H9 (cell line): Measurements from ENCODE around the gene RALGAPA2. TPM values are rescaled to one million over a fixed set of nuclear protein-coding genes. Genes with fewer than 3 reads are reported as not detected.
A peak's percentile ranks its signal among the peaks of the same experiment; 100 is the strongest.

Experiments used
- DNase-seq: peaks from one replicate; pipeline ENCODE4 v3.0.0-alpha.2; 2017
- H2AFZ ChIP-seq: one replicate; pipeline ENCODE4 v1.6.1; 2013; ENCODE audit warnings: mild to moderate bottlenecking, low read length, control low read depth, moderate library complexity
- H2AK5ac ChIP-seq: 2 replicates; pipeline ENCODE4 v1.6.1; 2013; ENCODE audit warnings: low read length, control low read depth, mixed read lengths; ENCODE audit not compliant: insufficient read length
- H2BK120ac ChIP-seq: one replicate; pipeline ENCODE4 v1.6.1; 2013; ENCODE audit warnings: low read depth, mild to moderate bottlenecking, low read length, control low read depth, inconsistent platforms; ENCODE audit not compliant: poor library complexity, severe bottlenecking
- H2BK12ac ChIP-seq: 2 replicates; pipeline ENCODE4 v1.6.1; 2013; ENCODE audit warnings: low read length, control low read depth, mixed read lengths, low read depth; ENCODE audit not compliant: insufficient read length
- H2BK15ac ChIP-seq: 2 replicates; pipeline ENCODE4 v1.6.1; 2013; ENCODE audit warnings: low read depth, low read length, control low read depth
- H2BK20ac ChIP-seq: one replicate; pipeline ENCODE4 v1.6.1; 2013; ENCODE audit warnings: low read depth, mild to moderate bottlenecking, low read length, control low read depth, inconsistent platforms; ENCODE audit not compliant: poor library complexity, severe bottlenecking
- H2BK5ac ChIP-seq: 2 replicates; pipeline ENCODE4 v1.6.1; 2013; ENCODE audit warnings: low read length, control low read depth, mixed read lengths; ENCODE audit not compliant: insufficient read length
- H3K14ac ChIP-seq: 2 replicates; pipeline ENCODE4 v1.6.1; 2013; ENCODE audit warnings: low read length, control low read depth; ENCODE audit not compliant: insufficient read depth
- H3K18ac ChIP-seq: 2 replicates; pipeline ENCODE4 v1.6.1; 2013; ENCODE audit warnings: low read depth, mild to moderate bottlenecking, mixed read lengths, low read length, control low read depth; ENCODE audit not compliant: insufficient read length
- H3K23ac ChIP-seq: 2 replicates; pipeline ENCODE4 v1.6.1; 2013; ENCODE audit warnings: low read length, control low read depth, mixed read lengths, low read depth; ENCODE audit not compliant: insufficient read length
- H3K23me2 ChIP-seq: 2 replicates; pipeline ENCODE4 v1.6.1; 2013; ENCODE audit warnings: low read depth, mild to moderate bottlenecking, mixed read lengths, low read length, control low read depth; ENCODE audit not compliant: insufficient read length, poor library complexity, severe bottlenecking
- H3K27ac ChIP-seq: 2 replicates; pipeline ENCODE4 v1.5.1; 2013; ENCODE audit warnings: low read length, control low read depth, mixed read lengths, low read depth; ENCODE audit not compliant: insufficient read length
- H3K27me3 ChIP-seq: 2 replicates; pipeline ENCODE4 v1.6.1; 2013; ENCODE audit warnings: low read length, control low read depth, inconsistent platforms; ENCODE audit not compliant: insufficient read depth
- H3K4ac ChIP-seq: 2 replicates; pipeline ENCODE4 v1.6.1; 2013; ENCODE audit warnings: low read depth, mild to moderate bottlenecking, control low read depth, inconsistent platforms, low read length, moderate library complexity
- H3K4me1 ChIP-seq: 2 replicates; pipeline ENCODE4 v1.6.1; 2013; ENCODE audit warnings: low read length, control low read depth, inconsistent platforms; ENCODE audit not compliant: insufficient read depth
- H3K4me2 ChIP-seq: 2 replicates; pipeline ENCODE4 v1.6.1; 2013; ENCODE audit warnings: low read length, control low read depth, mixed read lengths; ENCODE audit not compliant: insufficient read length, insufficient read depth
- H3K56ac ChIP-seq: 2 replicates; pipeline ENCODE4 v1.6.1; 2013; ENCODE audit warnings: low read depth, mild to moderate bottlenecking, mixed read lengths, low read length, control low read depth; ENCODE audit not compliant: insufficient read length
- H3K79me1 ChIP-seq: 2 replicates; pipeline ENCODE4 v1.6.1; 2013; ENCODE audit warnings: low read depth, mild to moderate bottlenecking, moderate library complexity, low read length, control low read depth, inconsistent platforms; ENCODE audit not compliant: insufficient read depth, poor library complexity, severe bottlenecking
- H3K79me2 ChIP-seq: 2 replicates; pipeline ENCODE4 v1.6.1; 2013; ENCODE audit warnings: low read length, control low read depth, inconsistent platforms; ENCODE audit not compliant: insufficient read depth
- H3K9ac ChIP-seq: 2 replicates; pipeline ENCODE4 v1.6.1; 2013; ENCODE audit warnings: low read length, control low read depth, mixed read lengths; ENCODE audit not compliant: insufficient read length; ENCODE audit errors: extremely low read depth
- H3K9me3 ChIP-seq: one replicate; pipeline ENCODE4 v1.6.1; 2013; ENCODE audit warnings: low read depth, low read length, inconsistent platforms; ENCODE audit not compliant: control insufficient read depth
- H3T11ph ChIP-seq: one replicate; pipeline ENCODE4 v1.6.1; 2013; ENCODE audit warnings: mild to moderate bottlenecking, low read length, control low read depth, inconsistent platforms
- H4K20me1 ChIP-seq: one replicate; pipeline ENCODE4 v1.6.1; 2013; ENCODE audit not compliant: control insufficient read depth, insufficient read length, insufficient read depth
- H4K5ac ChIP-seq: 2 replicates; pipeline ENCODE4 v1.6.1; 2013; ENCODE audit warnings: low read depth, mild to moderate bottlenecking, mixed read lengths, low read length, control low read depth; ENCODE audit not compliant: insufficient read length
- H4K8ac ChIP-seq: replicated peaks from 2 replicates; pipeline ENCODE4 v1.6.1; 2013; ENCODE audit warnings: low read length, control low read depth, mixed read lengths, low read depth; ENCODE audit not compliant: insufficient read length
- H4K91ac ChIP-seq: 2 replicates; pipeline ENCODE4 v1.6.1; 2013; ENCODE audit warnings: low read depth, mild to moderate bottlenecking, moderate library complexity, mixed read lengths, low read length, control low read depth; ENCODE audit not compliant: insufficient read length
- H3K27ac Mint-ChIP-seq, 3 experiments: 2 replicates in 2 of 3; 3 replicates in 1 of 3; pipeline ENCODE4 v1.8.0; 2020 to 2021; ENCODE audit warnings: mixed read lengths in 3 of 3, mild to moderate bottlenecking in 1 of 3, moderate library complexity in 1 of 3
- H3K27me3 Mint-ChIP-seq: 2 replicates; pipeline ENCODE4 v1.8.0; 2021; ENCODE audit warnings: low read depth, mild to moderate bottlenecking, moderate library complexity, mixed read lengths
- H3K36me3 Mint-ChIP-seq, 3 experiments: 2 replicates in 2 of 3; 3 replicates in 1 of 3; pipeline ENCODE4 v1.8.0; 2020 to 2021; ENCODE audit warnings: low read depth in 3 of 3, mixed read lengths in 3 of 3; ENCODE audit not compliant: insufficient read depth in 1 of 3
- H3K4me1 Mint-ChIP-seq, 2 experiments: 2 replicates each; pipeline ENCODE4 v1.8.0; 2020; ENCODE audit warnings: mixed read lengths in 2 of 2
- H3K4me3 Mint-ChIP-seq, 2 experiments: 2 replicates in 1 of 2; 3 replicates in 1 of 2; pipeline ENCODE4 v1.8.0; 2020 to 2021; ENCODE audit warnings: mild to moderate bottlenecking in 2 of 2, mixed read lengths in 2 of 2, moderate library complexity in 1 of 2
- H3K9me3 Mint-ChIP-seq, 2 experiments: 2 replicates in 1 of 2; 3 replicates in 1 of 2; pipeline ENCODE4 v1.8.0; 2020; ENCODE audit warnings: mild to moderate bottlenecking in 2 of 2, mixed read lengths in 2 of 2, moderate library complexity in 1 of 2
- WGBS: extraction: QIAGEN DNeasy Blood & Tissue Kit; methylation state at CpG from one replicate; pipeline ENCODE4 v1.1.7; 2013; ENCODE audit warnings: missing lambda C conversion rate, low lambda C conversion rate, mixed read lengths; ENCODE audit not compliant: insufficient read length; ENCODE audit errors: extremely low coverage; 5-methylcytosine and 5-hydroxymethylcytosine counted together
- total RNA-seq: library from RNA; stranded (reverse); gene quantifications from 2 replicates; pipeline ENCODE4 v1.2.1, GENCODE V29; 2021
- TF ChIP-seq, protein P1 (sequence below): fragments of 200-600 bp; sonication (generic); conservative IDR thresholded peaks from 3 replicates; pipeline ENCODE4 v1.8.0; 2021; ENCODE audit warnings: antibody characterized with exemption, mild to moderate bottlenecking

RALGAPA2 gene
- total RNA-seq, 1 experiment from 2014 or later = 16.6 TPM

DNA sequence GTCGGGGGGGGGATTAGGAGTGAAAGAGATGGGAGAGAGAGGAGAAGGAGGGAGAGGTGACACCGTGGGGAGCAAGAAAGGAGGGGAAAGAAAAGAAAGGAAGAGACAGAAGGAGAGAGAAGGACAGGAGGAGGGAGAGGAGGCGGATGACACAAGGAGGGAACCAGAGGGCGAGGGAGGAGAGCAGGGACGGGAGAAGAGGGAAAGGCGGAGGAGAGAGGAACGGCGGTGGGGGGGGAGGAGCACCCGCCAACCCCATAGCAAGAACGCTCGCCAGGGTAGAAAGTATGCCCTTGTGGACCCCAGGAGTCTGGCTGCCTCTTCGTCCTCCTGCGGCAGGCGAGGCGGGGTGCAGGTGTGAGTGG, 349.0 kb downstream of the RALGAPA2 start:
- H3K4ac ChIP-seq = no peak overlapping the region
- peaks cover 28% of the 10 kb centered on the region for H3K23me2 ChIP-seq
- H3K79me1 ChIP-seq = no peaks in the 10 kb centered on the region
- no CpG with 5 or more reads among the region's 15 CpGs for whole genome bisulfite sequencing
- H2AK5ac ChIP-seq = no peak overlapping the region
- no peak overlapping the region for H3K27ac ChIP-seq
- no peak for DNase-seq
- Mint-ChIP-seq H3K4me3 (peak overlapping the region; percentile 52 to 90), H3K36me3 (no peaks in the 10 kb centered on the region), H3K9me3 (peaks cover under 1 to 1% of the 10 kb centered on the region in 2 experiments; a peak in 2 of 5 replicates), H3K27me3 (peaks cover 89% of the 10 kb centered on the region), H3K4me1 (peaks cover 40 to 47% of the 10 kb centered on the region in 2 experiments), H3K27ac (no peak overlapping the region)
- H3K4me2 ChIP-seq = peak overlapping the region; percentile 54
- no peak overlapping the region for H2BK15ac ChIP-seq
- H2AFZ ChIP-seq = no peak overlapping the region
- H3K18ac ChIP-seq = no peak overlapping the region
- no peak overlapping the region for H4K91ac ChIP-seq
- H3K9me3 ChIP-seq = no peaks in the 10 kb centered on the region
- no peak overlapping the region for H2BK12ac ChIP-seq
- H3K79me2 ChIP-seq = no peaks in the 10 kb centered on the region
- H3K56ac ChIP-seq = no peak overlapping the region
- H4K20me1 ChIP-seq = no peaks in the 10 kb centered on the region
- H2BK120ac ChIP-seq = no peak overlapping the region
- no peak overlapping the region for H2BK20ac ChIP-seq
- no peak overlapping the region for H4K8ac ChIP-seq
- no peak overlapping the region for H2BK5ac ChIP-seq
- no peak overlapping the region for H3K23ac ChIP-seq
- no peaks in the 10 kb centered on the region for H3K4me1 ChIP-seq
- peaks cover 33% of the 10 kb centered on the region for H3K27me3 ChIP-seq
- TF ChIP-seq, protein P1, sequence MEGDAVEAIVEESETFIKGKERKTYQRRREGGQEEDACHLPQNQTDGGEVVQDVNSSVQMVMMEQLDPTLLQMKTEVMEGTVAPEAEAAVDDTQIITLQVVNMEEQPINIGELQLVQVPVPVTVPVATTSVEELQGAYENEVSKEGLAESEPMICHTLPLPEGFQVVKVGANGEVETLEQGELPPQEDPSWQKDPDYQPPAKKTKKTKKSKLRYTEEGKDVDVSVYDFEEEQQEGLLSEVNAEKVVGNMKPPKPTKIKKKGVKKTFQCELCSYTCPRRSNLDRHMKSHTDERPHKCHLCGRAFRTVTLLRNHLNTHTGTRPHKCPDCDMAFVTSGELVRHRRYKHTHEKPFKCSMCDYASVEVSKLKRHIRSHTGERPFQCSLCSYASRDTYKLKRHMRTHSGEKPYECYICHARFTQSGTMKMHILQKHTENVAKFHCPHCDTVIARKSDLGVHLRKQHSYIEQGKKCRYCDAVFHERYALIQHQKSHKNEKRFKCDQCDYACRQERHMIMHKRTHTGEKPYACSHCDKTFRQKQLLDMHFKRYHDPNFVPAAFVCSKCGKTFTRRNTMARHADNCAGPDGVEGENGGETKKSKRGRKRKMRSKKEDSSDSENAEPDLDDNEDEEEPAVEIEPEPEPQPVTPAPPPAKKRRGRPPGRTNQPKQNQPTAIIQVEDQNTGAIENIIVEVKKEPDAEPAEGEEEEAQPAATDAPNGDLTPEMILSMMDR = no peak
- no peak overlapping the region for H4K5ac ChIP-seq
- H3T11ph ChIP-seq = no peak overlapping the region
- H3K14ac ChIP-seq = no peak overlapping the region; the same call in 1 of the 2 replicates
- H3K9ac ChIP-seq = no peak overlapping the region
